Caco-2 (cell line): ENCODE measurements around the gene TM4SF18. TPM values are rescaled to one million over a fixed set of nuclear protein-coding genes. Genes with fewer than 3 reads are reported as not detected.

Experiments
- BruUV-seq: library from RNA; stranded (reverse); fragments of 400-500 nt; replicated peaks from 2 replicates; lab custom pipeline; 2021; lab: Mats Ljungman, UMichigan
- CTCF ChIA-PET: fragments of 300-600 bp; sonication (Branson Sonifier 250); formaldehyde crosslinking; loops from one replicate; lab custom pipeline; 2022; ENCODE audit warnings: antibody characterized with exemption; lab: Charles Lee
- POLR2A ChIA-PET: fragments of 300-600 bp; sonication (Branson Sonifier 250); formaldehyde crosslinking; loops from one replicate; lab custom pipeline; 2022; ENCODE audit warnings: antibody characterized with exemption; lab: Charles Lee
- DNase-seq, 2 experiments: peaks; one replicate each; pipeline versions ENCODE4 v3.0.0 to v3.0.0-alpha.2; 2020 to 2022
- H3K27me3 ChIP-seq: replicated peaks from 2 replicates; pipeline ENCODE4 v1.6.0; 2011; ENCODE audit warnings: low read length; ENCODE audit not compliant: control insufficient read depth, insufficient read depth
- H3K36me3 ChIP-seq: 2 replicates; pipeline ENCODE4 v1.5.1; 2011; ENCODE audit warnings: low read length; ENCODE audit not compliant: control insufficient read depth, insufficient read depth
- H3K4me1 ChIP-seq: fragments of 250-450 bp; sonication (Bioruptor Pico); 2 replicates; pipeline ENCODE4 v1.5.1; 2020; ENCODE audit warnings: mild to moderate bottlenecking
- H3K4me3 ChIP-seq: 2 replicates; pipeline ENCODE4 v1.5.1; 2011; ENCODE audit warnings: low read depth, mild to moderate bottlenecking, control low read depth, low read length
- H3K9me3 ChIP-seq: fragments of 250-450 bp; sonication (Bioruptor Pico); 2 replicates; pipeline ENCODE4 v1.5.1; 2020; ENCODE audit warnings: mild to moderate bottlenecking, moderate library complexity
- H3K27ac Mint-ChIP-seq: one replicate; pipeline ENCODE4 v1.8.0; 2022; ENCODE audit warnings: mixed read lengths; ENCODE audit not compliant: unreplicated experiment
- H3K27me3 Mint-ChIP-seq: one replicate; pipeline ENCODE4 v1.8.0; 2022; ENCODE audit warnings: mixed read lengths; ENCODE audit not compliant: insufficient read depth, unreplicated experiment
- H3K36me3 Mint-ChIP-seq: one replicate; pipeline ENCODE4 v1.8.0; 2022; ENCODE audit warnings: mild to moderate bottlenecking, mixed read lengths; ENCODE audit not compliant: insufficient read depth, unreplicated experiment
- H3K4me1 Mint-ChIP-seq: one replicate; pipeline ENCODE4 v1.8.0; 2022; ENCODE audit warnings: low read depth, mixed read lengths; ENCODE audit not compliant: unreplicated experiment
- H3K4me3 Mint-ChIP-seq: one replicate; pipeline ENCODE4 v1.8.0; 2022; ENCODE audit warnings: mild to moderate bottlenecking, moderate library complexity, mixed read lengths; ENCODE audit not compliant: unreplicated experiment
- H3K9me3 Mint-ChIP-seq: one replicate; pipeline ENCODE4 v1.8.0; 2022; ENCODE audit warnings: mixed read lengths; ENCODE audit not compliant: unreplicated experiment
- CTCF ChIP-seq, 2 experiments: fragments of 200-600 bp in 1 of 2; IDR thresholded peaks; 1 replicate in 1 of 2; 2 replicates in 1 of 2; pipeline versions ENCODE4 v1.5.1 to v1.8.0; 2011 to 2022; ENCODE audit warnings: antibody characterized with exemption in 1 of 2, control low read depth in 1 of 2, inconsistent platforms in 1 of 2, low read depth in 1 of 2, low read length in 1 of 2, mild to moderate bottlenecking in 1 of 2, moderate library complexity in 1 of 2; ENCODE audit not compliant: insufficient read depth in 1 of 2, severe bottlenecking in 1 of 2, unreplicated experiment in 1 of 2
- intact Hi-C: fragments of 100-400 bp; cut with micrococcal nuclease; formaldehyde crosslinking; loops from one replicate; pipeline ENCODE4 v1.10.0; 2022; ENCODE audit not compliant: unreplicated experiment
- total RNA-seq: library from RNA; stranded (reverse); gene quantifications from 2 replicates; pipeline ENCODE4 v1.2.3, GENCODE V29; 2022

The TM4SF18 gene
- total RNA-seq, 1 experiment from 2014 or later, result not detected

DNA sequence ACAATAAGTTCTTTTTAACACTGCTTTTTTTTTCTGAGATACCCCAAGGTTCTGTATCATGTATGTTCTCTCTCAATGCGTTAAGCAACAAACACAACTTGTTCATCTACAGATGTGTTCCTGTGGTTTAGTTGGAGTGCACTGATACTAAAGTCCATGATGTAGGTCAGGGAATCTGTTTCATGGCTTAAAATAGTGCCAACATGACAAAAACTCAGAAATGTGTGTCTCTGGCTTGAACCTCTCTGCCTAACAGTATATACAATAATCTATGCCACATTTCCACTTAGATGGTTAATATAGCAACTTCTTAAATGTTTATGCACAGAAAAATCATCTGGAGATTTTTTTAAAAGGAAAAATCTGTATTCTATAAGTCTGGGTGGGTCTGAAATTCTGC lies 51.1 kb downstream of the TM4SF18 start:
- no TSS peak for BruUV-seq
- no peaks in the 10 kb centered on the region for H3K36me3 Mint-ChIP-seq
- H3K9me3 Mint-ChIP-seq, result no peaks in the 10 kb centered on the region
- Histone ChIP-seq H3K4me1 (peaks cover 17% of the 10 kb centered on the region), H3K9me3 (no peaks in the 10 kb centered on the region), H3K36me3 (no peaks in the 10 kb centered on the region), H3K27me3 (no peaks in the 10 kb centered on the region), H3K4me3 (no peak overlapping the region)
- POLR2A ChIA-PET, result no interaction called here
- CTCF ChIA-PET, result no interaction called here
- no peaks in the 10 kb centered on the region for H3K27me3 Mint-ChIP-seq
- H3K27ac Mint-ChIP-seq, result no peak overlapping the region
- TF ChIP-seq CTCF (IDR thresholded peaks at IDR 0.05; ENCODE audit: insufficient read depth in 1 of 2, low read depth in 1 of 2, low read length in 1 of 2, severe bottlenecking in 1 of 2, unreplicated experiment in 1 of 2), result no peak
- DNase-seq, result no peak
- H3K4me3 Mint-ChIP-seq, result no peak overlapping the region
- intact Hi-C loops, result no loop called here
- peaks cover 14% of the 10 kb centered on the region for H3K4me1 Mint-ChIP-seq

DNA sequence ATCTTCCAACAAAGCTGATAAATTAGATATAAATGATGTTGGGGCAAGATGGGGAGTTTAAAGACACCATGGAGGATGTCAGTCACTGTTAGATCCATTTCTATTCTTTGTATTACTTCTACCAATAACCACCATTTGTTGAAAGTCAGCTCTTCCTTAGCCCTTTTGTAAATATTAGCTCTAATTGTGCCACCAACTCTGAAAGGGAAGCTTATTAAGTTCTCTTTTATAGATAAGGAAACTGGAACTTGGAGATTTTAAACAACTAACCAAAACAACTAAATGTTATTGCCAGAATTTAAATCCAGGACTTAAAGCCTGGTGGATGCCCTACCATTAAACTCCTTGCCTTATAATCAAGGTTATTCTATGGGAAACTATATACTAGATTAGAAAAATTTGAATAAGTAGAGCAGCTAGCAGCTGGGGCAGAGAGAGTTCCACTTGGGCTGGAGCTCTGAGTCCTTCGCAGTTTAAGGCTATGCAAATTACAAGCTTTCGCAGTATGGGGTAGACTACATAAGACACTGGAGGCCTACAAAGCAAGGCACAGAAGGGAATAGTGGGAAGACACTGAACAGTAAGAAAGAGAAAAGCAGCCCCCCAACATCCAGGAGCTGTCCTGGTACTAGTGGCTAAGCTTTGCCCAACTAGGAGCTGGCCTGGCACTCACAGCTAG lies 52.6 kb downstream of the TM4SF18 start:
- no peaks in the 10 kb centered on the region for H3K36me3 Mint-ChIP-seq
- Histone ChIP-seq H3K4me1 (peaks cover 22% of the 10 kb centered on the region), H3K9me3 (no peaks in the 10 kb centered on the region), H3K27me3 (no peaks in the 10 kb centered on the region), H3K36me3 (no peaks in the 10 kb centered on the region), H3K4me3 (no peak overlapping the region)
- ChIA-PET CTCF (interaction anchor here (0.5 to 0.8 kb wide), 2 partner anchors 20 to 93 kb away, joined by 3 to 11 read pairs; no protein-coding TSS in a partner anchor), POLR2A (interaction anchor here (1.0 kb wide), 1 partner anchor 151 kb away, joined by 3 read pairs; no protein-coding TSS in a partner anchor)
- H3K9me3 Mint-ChIP-seq, result no peaks in the 10 kb centered on the region
- TF ChIP-seq CTCF (IDR thresholded peaks at IDR 0.05; ENCODE audit: insufficient read depth in 1 of 2, low read depth in 1 of 2, low read length in 1 of 2, severe bottlenecking in 1 of 2, unreplicated experiment in 1 of 2), result no peak
- no peak for DNase-seq
- H3K4me3 Mint-ChIP-seq, result no peak overlapping the region
- H3K27ac Mint-ChIP-seq, result no peak overlapping the region
- intact Hi-C loops, result no loop called here
- no peaks in the 10 kb centered on the region for H3K27me3 Mint-ChIP-seq
- peaks cover 22% of the 10 kb centered on the region for H3K4me1 Mint-ChIP-seq
- no TSS peak for BruUV-seq

- no peak for DNase-seq
- H3K9me3 ChIP-seq, result no peaks in the 10 kb centered on the region; the same call in 1 of the 2 replicates
- BruUV-seq, result no TSS peak
- Mint-ChIP-seq H3K4me3 (no peak overlapping the region), H3K27ac (no peak overlapping the region), H3K27me3 (no peaks in the 10 kb centered on the region), H3K4me1 (peaks cover 22% of the 10 kb centered on the region), H3K36me3 (no peaks in the 10 kb centered on the region), H3K9me3 (no peaks in the 10 kb centered on the region)
- H3K4me3 ChIP-seq, result no peak overlapping the region
- POLR2A ChIA-PET, result no interaction called here
- CTCF ChIA-PET, result no interaction called here
- TF ChIP-seq CTCF (IDR thresholded peaks at IDR 0.05; ENCODE audit: insufficient read depth in 1 of 2, low read depth in 1 of 2, low read length in 1 of 2, severe bottlenecking in 1 of 2, unreplicated experiment in 1 of 2), result no peak
- no peaks in the 10 kb centered on the region for H3K27me3 ChIP-seq
- no peaks in the 10 kb centered on the region for H3K36me3 ChIP-seq
- intact Hi-C loops, result no loop called here
- peaks cover 22% of the 10 kb centered on the region for H3K4me1 ChIP-seq
These were observed 54.5 kb downstream of the TM4SF18 start for GRCh38 chr3:149278911-149279310.
